HL-60/S4 treated with phorbol 12-myristate 13-acetate at 8.2 ng/mL for 4 days and 3 days (cell line): ENCODE results near the gene EML1.

ENCODE experiments used
- in situ Hi-C: fragments of 300-500 bp; cut with MboI; formaldehyde crosslinking; loops from 2 replicates; pipeline ENCODE4 v1.15.0; 2022; ENCODE audit warnings: low sequenced_read_pairs

EML1 gene

GRCh38 chr14:99981806-99982205 is 188.6 kb downstream of the EML1 start:
- in situ Hi-C loops = no loop called here

DNA sequence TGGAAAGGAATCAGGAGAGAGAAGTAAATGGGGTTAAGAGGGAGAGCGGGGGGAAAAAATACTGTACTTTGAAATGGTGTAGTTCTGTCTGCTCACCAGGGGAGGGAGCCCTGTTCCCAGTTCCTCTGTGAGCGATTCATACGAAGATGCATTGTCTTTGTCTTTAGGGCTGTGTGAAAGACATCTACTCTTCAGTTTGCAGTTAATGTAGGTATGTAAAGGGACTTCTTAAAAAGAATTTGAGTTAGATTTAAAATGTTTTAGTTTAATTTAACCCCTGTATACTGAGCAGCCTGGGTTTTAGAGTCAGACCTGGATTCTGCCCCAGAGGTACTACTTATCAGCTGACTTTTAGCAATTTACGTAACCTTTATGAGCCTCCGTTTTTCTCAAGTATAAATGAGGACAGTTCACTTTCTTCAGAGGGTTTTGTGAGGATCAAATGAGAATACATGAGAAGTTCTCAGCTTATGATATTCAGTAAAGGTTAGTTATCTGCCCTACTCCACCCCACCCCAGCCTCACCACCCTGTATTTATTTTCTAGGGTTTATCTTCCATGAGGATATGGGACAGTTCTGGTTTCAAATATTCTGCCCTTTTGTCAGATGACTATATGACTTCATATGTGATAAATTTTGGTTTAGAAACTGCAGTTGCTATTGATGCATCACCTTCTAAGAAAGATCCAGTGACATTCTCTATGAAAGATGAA is 189.5 kb downstream of the EML1 start:
- in situ Hi-C loops = no loop called here

- in situ Hi-C loops = no loop called here
Measured at GRCh38 chr14:99983251-99984015, 190.2 kb downstream of the EML1 start.

DNA sequence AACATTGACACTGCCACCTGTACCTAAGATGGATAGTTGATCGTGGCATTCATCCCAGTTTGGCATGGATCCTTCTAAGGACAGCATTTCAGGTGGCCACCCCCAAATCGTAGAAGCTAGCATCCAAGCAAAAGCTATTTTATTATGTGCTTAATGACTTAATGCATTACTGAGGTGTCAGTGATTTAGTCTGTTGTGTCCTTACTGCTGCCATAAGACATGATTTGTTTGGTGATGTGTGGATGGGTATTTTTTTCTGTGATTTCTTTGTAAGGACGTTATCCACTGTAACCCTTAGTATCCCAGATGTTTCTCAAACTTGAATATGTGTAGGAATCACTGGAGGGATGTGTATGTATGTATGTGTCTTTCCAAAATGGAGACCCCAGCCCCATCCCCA is 190.8 kb downstream of the EML1 start:
- in situ Hi-C loops = no loop called here

DNA sequence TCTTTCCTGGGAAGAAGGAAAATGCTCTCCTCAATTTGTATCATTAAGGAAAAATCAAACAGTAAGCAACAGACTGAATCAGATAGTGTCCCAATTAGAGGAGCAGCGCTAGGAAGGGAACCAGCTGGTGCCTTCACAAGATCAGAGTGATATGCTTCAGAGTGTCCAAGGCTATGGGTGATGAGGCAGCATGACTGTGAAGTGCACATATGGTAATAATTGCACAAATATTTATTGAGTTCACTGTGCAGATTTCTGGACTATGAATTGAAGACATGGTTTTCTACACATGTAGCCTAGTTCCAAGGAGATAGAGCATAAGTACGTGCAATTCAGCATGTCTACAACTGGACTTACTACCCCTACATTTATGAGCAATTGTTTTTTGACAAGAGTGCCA is 193.2 kb downstream of the EML1 start:
- in situ Hi-C loops = no loop called here

DNA sequence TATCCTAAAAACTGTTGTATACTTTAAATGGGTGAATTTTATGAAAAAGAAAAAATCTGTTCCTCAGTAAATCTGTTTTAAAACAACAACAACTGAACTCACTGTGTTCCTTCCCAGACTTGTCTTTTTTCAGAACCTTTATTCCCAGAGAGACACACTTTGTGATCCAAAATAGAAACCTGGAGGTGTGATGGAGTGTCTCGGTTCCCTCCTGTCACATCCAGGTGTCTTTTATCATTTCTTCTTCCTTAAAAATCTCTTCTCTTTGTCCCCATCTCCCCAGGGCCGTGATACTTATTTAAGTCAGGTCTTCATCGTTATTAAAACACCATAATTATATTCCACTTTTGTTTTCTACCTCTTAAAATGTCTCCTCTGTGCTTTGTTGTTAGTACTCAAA is 195.8 kb downstream of the EML1 start:
- in situ Hi-C loops = no loop called here

GRCh38 chr14:99990268-99991170 is 197.3 kb downstream of the EML1 start:
- in situ Hi-C loops = no loop called here

DNA sequence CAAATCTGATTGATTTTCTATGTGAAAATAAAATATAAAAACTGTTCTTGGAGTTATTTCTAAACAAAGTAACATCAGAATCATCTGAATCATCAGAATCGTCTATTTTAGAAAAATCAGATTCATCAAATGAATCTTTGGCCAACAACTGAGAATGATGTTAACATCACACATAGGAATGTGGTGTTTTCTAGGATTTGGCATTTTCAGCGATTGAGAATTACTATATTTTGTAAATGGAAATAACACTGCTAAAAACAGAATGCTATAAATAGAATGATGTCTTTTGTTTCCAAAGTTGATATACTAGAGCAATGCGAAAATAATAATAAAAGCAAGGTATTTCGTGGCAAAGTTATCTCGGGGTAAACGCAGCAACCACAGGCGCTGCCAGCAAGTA is 198.1 kb downstream of the EML1 start:
- in situ Hi-C loops = no loop called here
